Breast epithelium (tissue), 3 donors: ENCODE measurements around the gene PRR5L.

Source experiments
- CTCF ChIP-seq, 3 donors: fragments of 450-650 bp; IDR thresholded peaks; one replicate each; pipeline ENCODE4 v1.5.1; 2016 to 2017; ENCODE audit warnings: antibody characterized with exemption in 3 of 3, mild to moderate bottlenecking in 3 of 3, moderate library complexity in 3 of 3
- POLR2A ChIP-seq: fragments of 450-650 bp; IDR thresholded peaks from one replicate; pipeline ENCODE4 v1.6.1; 2016; ENCODE audit warnings: antibody characterized with exemption, mild to moderate bottlenecking, moderate library complexity

- TF ChIP-seq CTCF (IDR thresholded peaks at IDR 0.05) (no peak), POLR2A (no peak)
Observed at GRCh38 chr11:36498721-36499120, 202.6 kb downstream of the PRR5L start.
